ENCODE data around the gene ADAMTS2. TPM values are rescaled to one million over a fixed set of nuclear protein-coding genes. Genes with fewer than 3 reads are reported as not detected.

ADAMTS2 gene
- total RNA-seq, 1 donor from 2014 or later: 1.2 TPM

DNA sequence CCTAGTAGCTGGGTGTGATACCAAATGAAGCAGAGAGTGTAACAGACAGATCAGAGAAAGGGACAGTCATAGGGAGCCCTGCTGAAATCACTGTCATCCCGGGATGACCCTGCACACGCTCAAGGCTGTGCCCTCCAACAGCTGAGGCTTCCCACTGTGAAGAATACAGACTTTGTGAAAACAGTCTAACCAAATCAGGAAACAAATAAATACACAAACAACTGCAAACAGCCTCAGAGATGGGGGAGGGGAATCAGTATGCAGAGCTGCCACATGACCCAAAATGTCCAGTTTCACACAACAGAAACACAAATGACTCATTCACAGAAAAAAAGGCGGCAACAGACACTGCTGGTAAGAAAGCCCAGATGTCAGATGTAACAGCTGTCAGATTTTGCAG is 101.9 kb downstream of the ADAMTS2 start:
- Mint-ChIP-seq H3K9me3 (peaks cover 21% of the 10 kb centered on the region), H3K36me3 (no peaks in the 10 kb centered on the region), H3K4me3 (no peak overlapping the region), H3K27me3 (ENCODE audit: insufficient read depth, low read depth) (peaks cover 5% of the 10 kb centered on the region), H3K4me1 (peaks cover 5% of the 10 kb centered on the region), H3K27ac (no peak overlapping the region)
- H3F3A ChIP-seq (ENCODE audit: low read depth): no peaks in the 10 kb centered on the region
- H3K79me2 ChIP-seq (ENCODE audit: low read depth): no peaks in the 10 kb centered on the region
- no peaks in the 10 kb centered on the region for H3K4me1 ChIP-seq
- TF ChIP-seq EZH2 (IDR thresholded peaks at IDR 0.05) (no peak), EZH2phosphoT487 (IDR thresholded peaks at IDR 0.05) (no peak)
- TF ChIP-seq, protein P1, sequence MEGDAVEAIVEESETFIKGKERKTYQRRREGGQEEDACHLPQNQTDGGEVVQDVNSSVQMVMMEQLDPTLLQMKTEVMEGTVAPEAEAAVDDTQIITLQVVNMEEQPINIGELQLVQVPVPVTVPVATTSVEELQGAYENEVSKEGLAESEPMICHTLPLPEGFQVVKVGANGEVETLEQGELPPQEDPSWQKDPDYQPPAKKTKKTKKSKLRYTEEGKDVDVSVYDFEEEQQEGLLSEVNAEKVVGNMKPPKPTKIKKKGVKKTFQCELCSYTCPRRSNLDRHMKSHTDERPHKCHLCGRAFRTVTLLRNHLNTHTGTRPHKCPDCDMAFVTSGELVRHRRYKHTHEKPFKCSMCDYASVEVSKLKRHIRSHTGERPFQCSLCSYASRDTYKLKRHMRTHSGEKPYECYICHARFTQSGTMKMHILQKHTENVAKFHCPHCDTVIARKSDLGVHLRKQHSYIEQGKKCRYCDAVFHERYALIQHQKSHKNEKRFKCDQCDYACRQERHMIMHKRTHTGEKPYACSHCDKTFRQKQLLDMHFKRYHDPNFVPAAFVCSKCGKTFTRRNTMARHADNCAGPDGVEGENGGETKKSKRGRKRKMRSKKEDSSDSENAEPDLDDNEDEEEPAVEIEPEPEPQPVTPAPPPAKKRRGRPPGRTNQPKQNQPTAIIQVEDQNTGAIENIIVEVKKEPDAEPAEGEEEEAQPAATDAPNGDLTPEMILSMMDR (IDR thresholded peaks at IDR 0.05): no peak
- no peak overlapping the region for H3K9ac ChIP-seq
- H3K27me3 ChIP-seq: no peaks in the 10 kb centered on the region
- H3K4me3 ChIP-seq: no peak overlapping the region
- DNase-seq (ENCODE audit: low spot score): no peak
- no peak overlapping the region for H3K4me2 ChIP-seq
- H2AFZ ChIP-seq (replicated peaks): no peak overlapping the region
- H3K27ac ChIP-seq: no peak overlapping the region
- peaks cover 6% of the 10 kb centered on the region for H3K9me3 ChIP-seq (ENCODE audit: low read depth)
- H3K36me3 ChIP-seq: no peaks in the 10 kb centered on the region
- no peaks in the 10 kb centered on the region for H4K20me1 ChIP-seq (ENCODE audit: low read depth)

DNA sequence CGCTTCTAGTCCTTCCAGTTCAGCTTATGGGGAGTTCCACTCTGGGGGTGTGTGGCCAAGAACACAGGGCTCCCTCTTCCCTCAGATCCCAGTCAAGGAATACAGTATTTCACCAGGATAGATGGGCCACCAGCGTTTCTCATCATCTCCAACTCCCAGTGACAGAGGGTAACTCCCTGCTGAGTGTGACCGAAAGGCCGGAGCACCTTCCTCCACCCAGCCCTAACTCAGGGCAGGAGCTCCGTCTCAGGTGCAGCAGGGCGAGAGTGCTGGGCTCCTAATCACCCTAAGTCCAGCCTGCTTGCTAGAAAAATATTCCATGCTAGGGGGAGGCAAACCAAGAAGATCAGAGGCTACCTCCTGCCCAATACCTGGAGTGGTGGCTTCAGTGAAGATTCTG is 102.6 kb downstream of the ADAMTS2 start:
- no peaks in the 10 kb centered on the region for H4K20me1 ChIP-seq (ENCODE audit: low read depth)
- H3K9me3 Mint-ChIP-seq: peaks cover 22% of the 10 kb centered on the region
- no peak overlapping the region for H3K27ac ChIP-seq
- H3K27me3 ChIP-seq: no peaks in the 10 kb centered on the region
- H3F3A ChIP-seq (ENCODE audit: low read depth): no peaks in the 10 kb centered on the region
- DNase-seq (ENCODE audit: low spot score): no peak
- H3K27ac Mint-ChIP-seq: no peak overlapping the region
- H3K4me1 Mint-ChIP-seq: peaks cover 5% of the 10 kb centered on the region
- H3K4me3 ChIP-seq: no peak overlapping the region
- H3K36me3 ChIP-seq: no peaks in the 10 kb centered on the region
- no peaks in the 10 kb centered on the region for H3K79me2 ChIP-seq (ENCODE audit: low read depth)
- H3K4me1 ChIP-seq: no peaks in the 10 kb centered on the region
- no peaks in the 10 kb centered on the region for H3K36me3 Mint-ChIP-seq
- peaks cover 5% of the 10 kb centered on the region for H3K27me3 Mint-ChIP-seq (ENCODE audit: insufficient read depth, low read depth)
- TF ChIP-seq EZH2 (IDR thresholded peaks at IDR 0.05) (no peak), EZH2phosphoT487 (IDR thresholded peaks at IDR 0.05) (no peak)
- TF ChIP-seq, protein P1 (IDR thresholded peaks at IDR 0.05): no peak
- H3K4me3 Mint-ChIP-seq: no peak overlapping the region
- H3K9me3 ChIP-seq (ENCODE audit: low read depth): peaks cover 6% of the 10 kb centered on the region
- H2AFZ ChIP-seq (replicated peaks): no peak overlapping the region
- H3K9ac ChIP-seq: no peak overlapping the region
- H3K4me2 ChIP-seq: no peak overlapping the region

DNA sequence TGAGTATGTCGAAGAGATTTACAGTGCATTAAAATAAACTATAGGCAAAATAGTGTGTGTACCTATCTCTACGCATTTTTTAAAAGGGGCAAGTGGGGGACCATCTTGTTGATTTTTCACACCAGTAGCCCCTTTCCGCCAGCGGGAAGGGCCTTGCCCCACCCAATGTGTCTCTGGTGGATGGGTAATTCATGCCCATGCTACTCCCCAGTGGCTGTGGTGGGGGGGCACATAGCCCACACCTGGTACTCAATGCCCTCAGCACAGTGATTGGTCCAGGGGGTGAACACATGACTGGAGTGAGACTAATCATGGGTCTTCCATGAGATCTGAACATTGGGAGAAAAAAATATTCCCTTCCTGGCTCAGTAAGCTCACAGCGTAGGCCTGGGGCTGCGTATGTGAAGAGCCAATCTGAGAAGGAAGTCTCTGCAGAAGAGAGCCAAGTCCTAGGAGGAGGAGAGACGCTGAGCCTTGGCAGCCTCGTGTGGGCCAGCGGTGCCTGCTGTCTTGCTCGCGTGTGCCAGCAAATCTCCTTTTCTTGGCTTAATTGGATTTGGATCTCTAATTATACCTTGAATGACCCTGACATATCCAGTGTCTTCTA is 103.4 kb downstream of the ADAMTS2 start:
- H3K27me3 ChIP-seq: no peaks in the 10 kb centered on the region
- no peaks in the 10 kb centered on the region for H3K4me1 ChIP-seq
- no peak overlapping the region for H3K4me3 ChIP-seq
- no peaks in the 10 kb centered on the region for H3K36me3 Mint-ChIP-seq
- no peaks in the 10 kb centered on the region for H3K79me2 ChIP-seq (ENCODE audit: low read depth)
- no peak overlapping the region for H3K27ac Mint-ChIP-seq
- H3F3A ChIP-seq (ENCODE audit: low read depth): no peaks in the 10 kb centered on the region
- no peak overlapping the region for H2AFZ ChIP-seq (replicated peaks)
- H3K9me3 Mint-ChIP-seq: peaks cover 21% of the 10 kb centered on the region
- TF ChIP-seq EZH2phosphoT487 (IDR thresholded peaks at IDR 0.05) (no peak), EZH2 (IDR thresholded peaks at IDR 0.05) (no peak)
- TF ChIP-seq, protein P1 (IDR thresholded peaks at IDR 0.05): no peak
- H3K4me1 Mint-ChIP-seq: peaks cover 5% of the 10 kb centered on the region
- no peaks in the 10 kb centered on the region for H3K36me3 ChIP-seq
- H3K4me3 Mint-ChIP-seq: no peak overlapping the region
- DNase-seq (ENCODE audit: low spot score): no peak
- H3K27ac ChIP-seq: no peak overlapping the region
- H4K20me1 ChIP-seq (ENCODE audit: low read depth): no peaks in the 10 kb centered on the region
- H3K9ac ChIP-seq: no peak overlapping the region
- no peak overlapping the region for H3K4me2 ChIP-seq
- H3K27me3 Mint-ChIP-seq (ENCODE audit: insufficient read depth, low read depth): peaks cover 5% of the 10 kb centered on the region
- H3K9me3 ChIP-seq (ENCODE audit: low read depth): peaks cover 2% of the 10 kb centered on the region

Data from neural progenitor cell (in vitro differentiated cells).